ENCODE measurements around the gene RNU6-9.

RNU6-9 gene

GRCh38 chr19:937259-937694 lies 44.0 kb downstream of the RNU6-9 start:
- DNase-seq, result peak; percentile 64

- DNase-seq, result no peak
Observed at GRCh38 chr19:938233-938923, 45.1 kb downstream of the RNU6-9 start.

GRCh38 chr19:939439-939838 lies 46.2 kb downstream of the RNU6-9 start:
- no peak for DNase-seq

- DNase-seq, result no peak
Observed at GRCh38 chr19:939922-940321, 46.6 kb downstream of the RNU6-9 start.

- DNase-seq, result peak; percentile 76
Observed at GRCh38 chr19:940591-941291, 47.5 kb downstream of the RNU6-9 start.

- DNase-seq, result no peak
Observed at GRCh38 chr19:941292-942132, 48.2 kb downstream of the RNU6-9 start.

GRCh38 chr19:942133-942645 lies 48.9 kb downstream of the RNU6-9 start:
- no peak for DNase-seq

All from CD4-positive, alpha-beta T cell treated with Interferon gamma for 1 hour (primary cell).